ENCODE measurements around the gene ARSG.
"Not testable (repeated sequence)": the region's sequence is repeated elsewhere in the genome, so short reads cannot be mapped to it uniquely, and the experiment has no call there.

Gene ARSG

GRCh38 chr17:68308486-68308885 is 17.2 kb downstream of the ARSG start:
- DNase-seq = not testable (repeated sequence)

GRCh38 chr17:68309066-68309670 is 17.9 kb downstream of the ARSG start:
- DNase-seq = not testable (repeated sequence)

- DNase-seq = no peak
Observed at GRCh38 chr17:68310152-68310551, 18.9 kb downstream of the ARSG start.

GRCh38 chr17:68314916-68315535 is 23.7 kb downstream of the ARSG start:
- DNase-seq = peak; percentile 9

GRCh38 chr17:68315930-68316329 is 24.6 kb downstream of the ARSG start:
- DNase-seq = no peak

GRCh38 chr17:68317458-68317857 is 26.2 kb downstream of the ARSG start:
- DNase-seq = no peak

- no peak for DNase-seq
Observed at GRCh38 chr17:68318103-68318991, 27.1 kb downstream of the ARSG start.

GRCh38 chr17:68319410-68320162 is 28.3 kb downstream of the ARSG start:
- no peak for DNase-seq

- no peak for DNase-seq
Observed at GRCh38 chr17:68320311-68320865, 29.1 kb downstream of the ARSG start.

GRCh38 chr17:68320943-68321555 is 29.8 kb downstream of the ARSG start:
- no peak for DNase-seq

- no peak for DNase-seq
Observed at GRCh38 chr17:68321556-68321954, 30.3 kb downstream of the ARSG start.

GRCh38 chr17:68322630-68323029 is 31.3 kb downstream of the ARSG start:
- DNase-seq = no peak

GRCh38 chr17:68324114-68324513 is 32.8 kb downstream of the ARSG start:
- DNase-seq = no peak

GRCh38 chr17:68324654-68325336 is 33.5 kb downstream of the ARSG start:
- DNase-seq = no peak

- DNase-seq = no peak
Observed at GRCh38 chr17:68325961-68326360, 34.7 kb downstream of the ARSG start.

GRCh38 chr17:68326681-68327080 is 35.4 kb downstream of the ARSG start:
- DNase-seq = no peak

- DNase-seq = no peak
Observed at GRCh38 chr17:68327823-68328557, 36.7 kb downstream of the ARSG start.

GRCh38 chr17:68328676-68329075 is 37.4 kb downstream of the ARSG start:
- DNase-seq = no peak

GRCh38 chr17:68329331-68329730 is 38.0 kb downstream of the ARSG start:
- DNase-seq = no peak

- not testable (repeated sequence) for DNase-seq
Observed at GRCh38 chr17:68331932-68332331, 40.6 kb downstream of the ARSG start.

- DNase-seq = no peak
Observed at GRCh38 chr17:68334393-68334792, 43.1 kb downstream of the ARSG start.
